GM19351 (cell line): ENCODE data around the gene EGR1.

Experiments used
- ATAC-seq: cut with Tn5 transposase; IDR thresholded peaks from one replicate; pipeline ENCODE4 v1.9.1; 2021; ENCODE audit warnings: mild to moderate bottlenecking, moderate library complexity; ENCODE audit not compliant: unreplicated experiment

Gene EGR1

DNA sequence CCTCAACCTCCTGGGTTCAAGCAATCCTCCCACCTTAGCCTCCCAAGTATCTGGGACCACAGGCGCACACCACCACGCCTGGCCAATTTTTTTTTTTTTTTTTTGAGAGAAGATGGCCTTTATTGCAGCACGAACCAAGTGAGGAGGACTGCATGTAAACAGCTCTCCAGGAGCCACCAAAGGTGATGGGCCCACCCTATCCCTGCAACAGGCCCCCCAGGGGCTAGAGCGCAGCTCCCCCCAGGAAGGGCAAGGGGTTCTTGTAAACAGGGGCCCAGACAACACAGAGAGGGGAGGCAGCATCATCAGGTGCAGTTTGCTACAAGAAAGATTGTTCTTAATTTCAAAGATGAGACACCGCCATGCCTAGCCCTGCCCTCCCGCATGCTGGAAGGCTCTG lies 12.6 kb upstream of the EGR1 start:
- no peak for ATAC-seq

DNA sequence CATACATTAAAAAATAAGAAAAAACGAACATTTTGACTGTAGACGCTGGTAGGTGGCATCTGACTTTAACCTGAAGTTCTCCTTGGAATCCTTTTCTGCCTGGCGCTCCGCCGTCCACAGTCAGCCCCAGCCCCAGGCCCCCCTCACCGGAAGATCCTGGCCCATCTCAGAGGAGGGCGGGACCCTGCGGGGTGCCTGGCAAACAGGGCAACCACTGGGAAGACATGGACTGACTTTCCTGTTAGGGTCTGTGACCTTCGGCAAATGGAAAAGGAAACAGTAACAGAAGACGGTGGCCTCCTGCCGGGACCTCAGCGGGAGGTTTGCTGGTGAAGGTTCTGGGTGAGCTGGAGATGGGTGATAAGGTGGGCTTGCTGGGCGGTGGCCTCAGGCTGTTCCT lies 11.7 kb upstream of the EGR1 start:
- ATAC-seq = no peak

DNA sequence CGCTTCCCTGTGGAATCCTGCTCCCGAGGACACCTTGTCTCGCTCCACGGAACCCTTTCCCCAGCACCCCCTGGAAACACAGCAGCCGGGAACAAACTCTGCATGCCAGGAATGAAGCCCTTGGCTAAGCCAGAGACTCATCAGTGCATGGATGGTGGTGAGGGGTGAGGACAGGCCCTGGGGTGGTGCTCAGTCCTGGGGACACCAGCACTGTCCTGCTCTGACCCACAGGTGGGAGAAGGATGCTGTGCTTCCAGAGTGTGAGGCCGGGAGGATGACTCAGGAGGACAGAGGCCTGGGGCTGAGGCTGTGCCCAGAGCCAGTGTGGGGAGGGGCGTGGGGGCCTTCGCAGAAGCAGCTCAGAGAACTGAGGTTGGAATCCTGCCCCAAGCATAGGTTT lies 11.2 kb upstream of the EGR1 start:
- ATAC-seq = no peak

DNA sequence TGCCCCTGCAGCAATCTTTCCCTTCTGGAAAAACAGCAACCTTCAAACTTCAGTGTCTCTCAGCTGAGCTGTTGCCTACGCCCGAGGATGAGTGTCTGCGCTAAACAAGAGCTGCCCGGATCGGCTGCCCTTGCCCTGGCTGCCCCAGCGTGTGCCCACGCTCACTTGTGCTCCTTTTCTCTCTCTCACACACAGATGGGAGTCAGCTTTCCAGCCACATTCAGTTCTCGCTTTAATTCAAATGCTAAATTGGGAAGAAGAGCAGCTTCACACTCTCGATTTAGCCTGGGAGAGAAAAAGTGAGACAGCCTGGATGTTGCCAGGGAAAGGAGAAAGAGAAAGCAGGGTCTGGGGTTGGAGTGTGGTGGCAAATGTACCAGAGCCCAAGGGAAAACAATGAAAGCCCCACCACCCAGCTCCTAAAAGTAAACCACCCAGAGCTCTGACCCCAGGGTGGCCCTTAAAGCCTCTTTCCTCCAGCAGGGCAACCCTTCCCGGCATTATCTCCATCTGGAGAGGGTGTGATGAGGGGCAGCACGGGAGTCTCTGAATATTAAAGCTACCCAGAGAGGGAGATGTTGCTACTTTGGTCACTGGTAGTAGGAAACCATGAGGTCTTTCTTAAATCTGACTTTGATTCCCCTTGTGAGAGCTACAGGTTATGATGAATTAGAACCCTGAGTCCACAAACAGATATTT lies 9.9 kb upstream of the EGR1 start:
- no peak for ATAC-seq

DNA sequence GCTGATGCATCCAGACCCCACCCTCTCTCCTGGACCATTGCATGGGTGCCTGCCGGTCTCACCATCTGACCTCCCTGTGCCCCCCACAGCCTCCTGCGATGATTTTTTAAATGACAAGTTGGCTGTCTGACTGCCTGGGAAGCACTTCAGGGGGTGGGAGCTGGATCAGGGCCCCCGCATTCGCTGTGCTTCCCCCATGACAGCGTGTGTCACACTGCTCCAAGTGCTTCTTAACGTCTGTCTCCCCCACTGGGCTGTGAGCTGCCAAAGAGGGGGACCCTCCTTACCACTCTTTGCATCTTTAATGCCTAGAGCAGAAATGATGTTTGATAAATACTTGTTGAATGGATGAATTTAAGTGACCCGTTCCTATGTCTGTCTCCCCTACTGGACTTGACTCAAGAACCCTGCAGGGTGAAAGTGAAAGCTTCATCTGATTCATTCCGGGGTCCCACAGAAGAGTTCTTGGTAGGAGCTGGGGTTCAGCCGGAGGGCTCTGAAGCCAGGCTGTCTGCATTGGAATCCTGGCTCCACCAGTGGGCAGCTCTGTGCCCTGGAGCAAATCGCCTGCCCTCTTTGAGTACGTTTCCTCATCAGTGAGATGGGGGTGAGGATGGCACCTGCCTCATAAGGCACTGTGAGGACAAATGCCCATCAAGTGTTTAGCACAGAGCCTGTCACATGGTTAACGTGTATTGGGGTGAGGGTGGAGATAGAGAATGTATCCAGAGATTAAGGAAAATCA lies 7.6 kb upstream of the EGR1 start:
- ATAC-seq = no peak

DNA sequence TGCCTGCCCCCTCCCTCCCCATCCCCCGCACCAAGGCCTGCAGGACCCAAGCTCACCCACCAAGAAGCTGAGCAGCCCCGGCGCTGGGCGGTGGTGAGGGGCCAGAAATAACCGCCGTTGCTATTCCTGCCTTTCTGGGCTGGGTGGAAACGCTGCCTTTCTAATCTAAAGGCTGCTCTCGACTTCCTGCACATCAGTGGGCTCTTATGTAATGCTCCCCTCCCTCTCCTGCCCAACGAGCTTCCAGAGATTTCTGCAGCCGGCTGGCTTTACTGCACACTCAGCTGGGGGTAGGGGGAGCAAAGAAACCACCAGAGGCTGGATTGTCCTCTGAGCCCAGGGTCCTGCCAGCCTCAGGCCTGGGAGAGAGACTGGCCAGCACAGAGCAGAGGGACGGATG lies 6.9 kb upstream of the EGR1 start:
- ATAC-seq = no peak

- ATAC-seq = no peak
Measured at GRCh38 chr5:138458856-138459255, 6.4 kb upstream of the EGR1 start.

GRCh38 chr5:138459311-138459933 lies 5.9 kb upstream of the EGR1 start:
- ATAC-seq = peak; percentile 40

- ATAC-seq = no peak
Measured at GRCh38 chr5:138460032-138460693, 5.1 kb upstream of the EGR1 start.

- no peak for ATAC-seq
Measured at GRCh38 chr5:138461343-138462125, 3.7 kb upstream of the EGR1 start.

- ATAC-seq = no peak
Measured at GRCh38 chr5:138463419-138464007, 1.8 kb upstream of the EGR1 start.

GRCh38 chr5:138464008-138464387 lies 1.3 kb upstream of the EGR1 start:
- peak; percentile 50 for ATAC-seq

GRCh38 chr5:138464388-138465260 lies 655 bp upstream of the EGR1 start:
- ATAC-seq = peak; percentile 62

GRCh38 chr5:138466125-138466899 lies 1.0 kb downstream of the EGR1 start:
- no peak for ATAC-seq

GRCh38 chr5:138466900-138467710 lies 1.8 kb downstream of the EGR1 start:
- ATAC-seq = no peak

DNA sequence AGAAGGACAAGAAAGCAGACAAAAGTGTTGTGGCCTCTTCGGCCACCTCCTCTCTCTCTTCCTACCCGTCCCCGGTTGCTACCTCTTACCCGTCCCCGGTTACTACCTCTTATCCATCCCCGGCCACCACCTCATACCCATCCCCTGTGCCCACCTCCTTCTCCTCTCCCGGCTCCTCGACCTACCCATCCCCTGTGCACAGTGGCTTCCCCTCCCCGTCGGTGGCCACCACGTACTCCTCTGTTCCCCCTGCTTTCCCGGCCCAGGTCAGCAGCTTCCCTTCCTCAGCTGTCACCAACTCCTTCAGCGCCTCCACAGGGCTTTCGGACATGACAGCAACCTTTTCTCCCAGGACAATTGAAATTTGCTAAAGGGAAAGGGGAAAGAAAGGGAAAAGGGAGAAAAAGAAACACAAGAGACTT lies 2.4 kb downstream of the EGR1 start:
- no peak for ATAC-seq

- ATAC-seq = no peak
Measured at GRCh38 chr5:138468133-138468965, 3.1 kb downstream of the EGR1 start.
